ENCODE measurements around the gene TPST2. TPM values are rescaled to one million over a fixed set of nuclear protein-coding genes. Genes with fewer than 3 reads are reported as not detected.

TPST2 gene
- polyA plus RNA-seq, 3 donors = 62.8 to 83.8 (median 69.5) TPM

- peaks cover 0 to 2% (median 0%) of the 10 kb centered on the region in 3 donors for H3K27me3 Mint-ChIP-seq (ENCODE audit: low read depth in 3 of 3)
- no peak for TF ChIP-seq CTCF (IDR thresholded peaks at IDR 0.05)
- DNase-seq = no peak
- Histone ChIP-seq H2AFZ (ENCODE audit: insufficient read depth, low read depth, low read length, poor library complexity, severe bottlenecking) (no peak overlapping the region), H3K36me3 (replicated peaks in 1 of 2; ENCODE audit: control insufficient read depth in 1 of 2, insufficient read depth in 2 of 2, low read length in 2 of 2) (peaks cover 9 to 37% of the 10 kb centered on the region in 2 donors), H3K27me3 (ENCODE audit: control insufficient read depth in 2 of 2, insufficient read depth in 2 of 2, low read length in 2 of 2) (no peaks in the 10 kb centered on the region), H4K20me1 (ENCODE audit: insufficient read depth, low read length) (peaks cover 89% of the 10 kb centered on the region), H3K4me2 (replicated peaks; ENCODE audit: extremely low read depth, low read length, poor library complexity, severe bottlenecking) (no peak overlapping the region), H3K4me1 (ENCODE audit: control insufficient read depth in 1 of 2, insufficient read depth in 2 of 2, low read length in 2 of 2) (peaks cover 47% of the 10 kb centered on the region in 2 donors), H3K9me3 (replicated peaks in 1 of 2; ENCODE audit: control insufficient read depth in 1 of 2, insufficient read depth in 1 of 2, low read length in 2 of 2) (no peaks in the 10 kb centered on the region), H3K9ac (ENCODE audit: insufficient read depth, low read length, poor library complexity, severe bottlenecking) (no peak overlapping the region), H3K27ac (ENCODE audit: low read depth in 1 of 2, low read length in 2 of 2) (no peak overlapping the region), H3K79me2 (ENCODE audit: insufficient read depth, low read length) (peaks cover 84% of the 10 kb centered on the region), H3K4me3 (replicated peaks in 1 of 3; ENCODE audit: low read depth in 2 of 3, low read length in 3 of 3) (no peak overlapping the region)
- peaks cover 35 to 64% of the 10 kb centered on the region in 2 donors for H3K36me3 Mint-ChIP-seq
- H3K9me3 Mint-ChIP-seq = peaks cover 0 to 8% (median 0%) of the 10 kb centered on the region in 7 donors
- H3K27ac Mint-ChIP-seq = peak overlapping the region in 1 of 7 donors; percentile 72
- H3K4me1 Mint-ChIP-seq = peaks cover 68% of the 10 kb centered on the region
- 94% methylated on average over 6 of the region's 13 CpGs for WGBS (ENCODE audit: insufficient coverage)
- intact Hi-C loops (cut with micrococcal nuclease) = loop anchor here in 1 of 2 donors (10.0 kb wide), 1 partner anchor 94 kb away; no protein-coding TSS in a partner anchor
- H3K4me3 Mint-ChIP-seq = no peak overlapping the region
Measured at GRCh38 chr22:26580240-26580962, 9.5 kb downstream of the TPST2 start.

GRCh38 chr22:26579331-26579886 lies 10.5 kb downstream of the TPST2 start:
- Mint-ChIP-seq H3K36me3 (peaks cover 35 to 61% of the 10 kb centered on the region in 2 donors), H3K27me3 (ENCODE audit: low read depth in 3 of 3) (peaks cover 0 to 2% (median 0%) of the 10 kb centered on the region in 3 donors), H3K9me3 (peaks cover 0 to 8% (median 0%) of the 10 kb centered on the region in 7 donors), H3K4me1 (peaks cover 68% of the 10 kb centered on the region), H3K27ac (peak overlapping the region; percentile 55 to 88 (median 74)), H3K4me3 (peak overlapping the region; percentile 32 to 74)
- intact Hi-C loops (cut with micrococcal nuclease) = no loop called here
- H3K4me1 ChIP-seq (ENCODE audit: control insufficient read depth in 1 of 2, insufficient read depth in 2 of 2, low read length in 2 of 2) = peaks cover 51 to 57% of the 10 kb centered on the region in 2 donors
- no peaks in the 10 kb centered on the region for H3K9me3 ChIP-seq (replicated peaks in 1 of 2; ENCODE audit: control insufficient read depth in 1 of 2, insufficient read depth in 1 of 2, low read length in 2 of 2)
- TF ChIP-seq CTCF (IDR thresholded peaks at IDR 0.05) = no peak
- peak overlapping the region; percentile 56 for H3K4me2 ChIP-seq (replicated peaks; ENCODE audit: extremely low read depth, low read length, poor library complexity, severe bottlenecking)
- H3K4me3 ChIP-seq (replicated peaks in 1 of 3; ENCODE audit: low read depth in 2 of 3, low read length in 3 of 3) = peak overlapping the region in 1 of 3 experiments; percentile 27
- no peak overlapping the region for H2AFZ ChIP-seq (ENCODE audit: insufficient read depth, low read depth, low read length, poor library complexity, severe bottlenecking)
- WGBS (ENCODE audit: insufficient coverage) = 0% methylated on average over 5 of the region's 10 CpGs
- peaks cover 9 to 28% of the 10 kb centered on the region in 2 donors for H3K36me3 ChIP-seq (replicated peaks in 1 of 2; ENCODE audit: control insufficient read depth in 1 of 2, insufficient read depth in 2 of 2, low read length in 2 of 2)
- H3K27me3 ChIP-seq (ENCODE audit: control insufficient read depth in 2 of 2, insufficient read depth in 2 of 2, low read length in 2 of 2) = no peaks in the 10 kb centered on the region
- peak; percentile 41 to 47 (median 47) for DNase-seq
- H3K79me2 ChIP-seq (ENCODE audit: insufficient read depth, low read length) = peaks cover 84% of the 10 kb centered on the region
- peaks cover 89% of the 10 kb centered on the region for H4K20me1 ChIP-seq (ENCODE audit: insufficient read depth, low read length)
- H3K9ac ChIP-seq (ENCODE audit: insufficient read depth, low read length, poor library complexity, severe bottlenecking) = peak overlapping the region; percentile 15
- peak overlapping the region; percentile 40 to 47 for H3K27ac ChIP-seq (ENCODE audit: low read depth in 1 of 2, low read length in 2 of 2)

Data from CD14-positive monocyte (primary cell).